IMR-90 (cell line): Measurements from ENCODE around the gene RHOG. TPM values are rescaled to one million over a fixed set of nuclear protein-coding genes. Genes with fewer than 3 reads are reported as not detected.

Experiments
- ATAC-seq: fragments of 200-7000 bp; cut with Tn5 transposase; 2 replicates; pipeline ENCODE4 v1.9.1; 2020; ENCODE audit warnings: low read depth, mild to moderate bottlenecking, moderate library complexity
- BruUV-seq: library from RNA; stranded (reverse); fragments of 400-500 nt; replicated peaks from 2 replicates; lab custom pipeline; 2021; lab: Mats Ljungman, UMichigan
- CTCF ChIA-PET: fragments of 300-600 bp; formaldehyde crosslinking; extraction: SDS; loops from one replicate; lab custom pipeline; 2021; ENCODE audit warnings: antibody characterized with exemption; lab: Yijun Ruan, JAX
- POLR2A ChIA-PET: fragments of 300-600 bp; sonication (Branson Sonifier 250); formaldehyde crosslinking; loops from one replicate; lab custom pipeline; 2022; ENCODE audit warnings: antibody characterized with exemption; ENCODE audit not compliant: unreplicated experiment; lab: Charles Lee
- DNase-seq: peaks from one replicate; pipeline ENCODE4 v3.0.0; 2013
- H2AFZ ChIP-seq: replicated peaks from 2 replicates; pipeline ENCODE3; 2013; ENCODE audit warnings: low read length, mild to moderate bottlenecking; ENCODE audit not compliant: poor library complexity
- H2AK5ac ChIP-seq: 2 replicates; pipeline ENCODE4 v1.6.1; 2013; ENCODE audit warnings: low read depth, low read length, inconsistent platforms
- H2AK9ac ChIP-seq: replicated peaks from 2 replicates; pipeline ENCODE3; 2013; ENCODE audit warnings: mild to moderate bottlenecking, low read depth, low read length, moderate library complexity; ENCODE audit not compliant: poor library complexity
- H2BK120ac ChIP-seq: 2 replicates; pipeline ENCODE4 v1.6.1; 2013; ENCODE audit warnings: low read depth, low read length, inconsistent platforms
- H2BK15ac ChIP-seq: 3 replicates; pipeline ENCODE4 v1.6.1; 2013; ENCODE audit warnings: low read depth, low read length, inconsistent platforms
- H2BK20ac ChIP-seq: 2 replicates; pipeline ENCODE4 v1.6.1; 2013; ENCODE audit warnings: low read depth, mild to moderate bottlenecking, inconsistent platforms, low read length, moderate library complexity
- H2BK5ac ChIP-seq: 2 replicates; pipeline ENCODE4 v1.6.1; 2013; ENCODE audit warnings: mild to moderate bottlenecking, low read depth, low read length, inconsistent platforms; ENCODE audit not compliant: poor library complexity, severe bottlenecking
- H3K14ac ChIP-seq: replicated peaks from 2 replicates; pipeline ENCODE4 v1.6.1; 2013; ENCODE audit warnings: low read depth, low read length, inconsistent platforms
- H3K18ac ChIP-seq: 2 replicates; pipeline ENCODE4 v1.6.1; 2013; ENCODE audit warnings: low read depth, low read length, control low read depth
- H3K23ac ChIP-seq: 2 replicates; pipeline ENCODE4 v1.6.1; 2013; ENCODE audit warnings: low read depth, low read length, inconsistent platforms
- H3K27ac ChIP-seq: 2 replicates; pipeline ENCODE4 v1.5.1; 2013; ENCODE audit warnings: mild to moderate bottlenecking, control low read depth, low read length; ENCODE audit not compliant: insufficient read depth
- H3K27me3 ChIP-seq: 2 replicates; pipeline ENCODE4 v1.6.1; 2013; ENCODE audit warnings: low read length; ENCODE audit not compliant: control insufficient read depth, insufficient read depth
- H3K36me3 ChIP-seq: 2 replicates; pipeline ENCODE4 v1.6.1; 2013; ENCODE audit warnings: low read length, mixed read lengths; ENCODE audit not compliant: control insufficient read depth, insufficient read depth
- H3K4ac ChIP-seq: 2 replicates; pipeline ENCODE4 v1.6.1; 2013; ENCODE audit warnings: low read depth, low read length, inconsistent platforms
- H3K4me1 ChIP-seq: 2 replicates; pipeline ENCODE4 v1.6.1; 2013; ENCODE audit warnings: low read length, mixed read lengths; ENCODE audit not compliant: control insufficient read depth, insufficient read depth
- H3K4me2 ChIP-seq: 2 replicates; pipeline ENCODE4 v1.6.1; 2013; ENCODE audit warnings: low read depth, mild to moderate bottlenecking, control low read depth, low read length, moderate library complexity
- H3K4me3 ChIP-seq: 2 replicates; pipeline ENCODE4 v1.5.1; 2013; ENCODE audit warnings: low read depth, mild to moderate bottlenecking, control low read depth, low read length, moderate library complexity; ENCODE audit not compliant: insufficient read depth
- H3K56ac ChIP-seq: 2 replicates; pipeline ENCODE4 v1.6.1; 2013; ENCODE audit warnings: low read length, inconsistent platforms; ENCODE audit not compliant: insufficient read depth; ENCODE audit errors: extremely low read depth
- H3K79me1 ChIP-seq, 2 experiments: 2 replicates each; pipeline ENCODE4 v1.6.1; 2013; ENCODE audit warnings: low read length in 2 of 2, inconsistent platforms in 1 of 2, low read depth in 1 of 2
- H3K9ac ChIP-seq: 2 replicates; pipeline ENCODE4 v1.6.1; 2013; ENCODE audit warnings: low read depth, low read length, control low read depth
- H3K9me1 ChIP-seq: 2 replicates; pipeline ENCODE4 v1.6.1; 2013; ENCODE audit warnings: low read length, inconsistent platforms; ENCODE audit not compliant: insufficient read depth
- H3K9me3 ChIP-seq: 2 replicates; pipeline ENCODE4 v1.6.1; 2013; ENCODE audit warnings: low read length; ENCODE audit not compliant: control insufficient read depth, insufficient read depth
- H4K20me1 ChIP-seq: 2 replicates; pipeline ENCODE4 v1.6.1; 2013; ENCODE audit warnings: low read length, inconsistent platforms; ENCODE audit not compliant: insufficient read depth
- H4K5ac ChIP-seq: 2 replicates; pipeline ENCODE4 v1.6.1; 2013; ENCODE audit warnings: mild to moderate bottlenecking, low read depth, low read length, control low read depth
- H4K8ac ChIP-seq, 2 experiments: 2 replicates each; pipeline ENCODE4 v1.6.1; 2013; ENCODE audit warnings: low read depth in 2 of 2, low read length in 2 of 2, control low read depth in 1 of 2, inconsistent platforms in 1 of 2
- H4K91ac ChIP-seq: 2 replicates; pipeline ENCODE4 v1.6.1; 2013; ENCODE audit warnings: low read depth, low read length, inconsistent platforms; ENCODE audit not compliant: insufficient read depth
- BHLHE40 ChIP-seq: fragments of 150-350 bp; IDR thresholded peaks from 2 replicates; pipeline ENCODE4 v1.6.1; 2016; ENCODE audit warnings: mild to moderate bottlenecking, low read depth, low read length
- CEBPB ChIP-seq: IDR thresholded peaks from 2 replicates; pipeline ENCODE4 v1.6.1; 2012; ENCODE audit warnings: low read depth, low read length, improper control_type of control experiment
- CHD1 ChIP-seq: IDR thresholded peaks from 2 replicates; pipeline ENCODE4 v1.6.1; 2012; ENCODE audit warnings: low read depth, low read length, improper control_type of control experiment
- MAFK ChIP-seq: IDR thresholded peaks from 2 replicates; pipeline ENCODE4 v1.6.1; 2012; ENCODE audit warnings: low read depth, low read length, improper control_type of control experiment
- MAZ ChIP-seq: IDR thresholded peaks from 2 replicates; pipeline ENCODE4 v1.6.1; 2012; ENCODE audit warnings: low read depth, mild to moderate bottlenecking, low read length, improper control_type of control experiment, moderate library complexity, borderline replicate concordance
- MXI1 ChIP-seq: IDR thresholded peaks from 2 replicates; pipeline ENCODE4 v1.6.1; 2012; ENCODE audit warnings: low read depth, mild to moderate bottlenecking, low read length, moderate library complexity, borderline replicate concordance
- POLR2A ChIP-seq: IDR thresholded peaks from 2 replicates; pipeline ENCODE4 v1.6.1; 2012; ENCODE audit warnings: mild to moderate bottlenecking, low read depth, low read length
- RAD21 ChIP-seq: IDR thresholded peaks from 2 replicates; pipeline ENCODE4 v1.6.1; 2012; ENCODE audit warnings: low read length, improper control_type of control experiment
- RCOR1 ChIP-seq: IDR thresholded peaks from 2 replicates; pipeline ENCODE4 v1.6.1; 2012; ENCODE audit warnings: mild to moderate bottlenecking, low read length, improper control_type of control experiment; ENCODE audit not compliant: insufficient replicate concordance
- RFX5 ChIP-seq: IDR thresholded peaks from 2 replicates; pipeline ENCODE4 v1.8.0; 2012; ENCODE audit warnings: low read depth, mild to moderate bottlenecking, low read length, moderate library complexity
- SMC3 ChIP-seq: fragments of 150-350 bp; IDR thresholded peaks from 2 replicates; pipeline ENCODE4 v1.6.1; 2016; ENCODE audit warnings: low read depth, mild to moderate bottlenecking, antibody characterized with exemption, low read length, moderate library complexity
- WGBS, 2 experiments: methylation state at CpG; one replicate each; pipeline versions ENCODE4 v1.1.5 to v1.1.7; 2013; ENCODE audit warnings: missing lambda C conversion rate in 2 of 2; ENCODE audit not compliant: insufficient read length in 1 of 2; ENCODE audit errors: extremely low coverage in 2 of 2; 5-methylcytosine and 5-hydroxymethylcytosine counted together
- dilution Hi-C: fragments of 300-500 bp; cut with HindIII; formaldehyde crosslinking; loops from one replicate; pipeline ENCODE4 v1.14.3; 2018; ENCODE audit warnings: low sequenced_read_pairs; ENCODE audit not compliant: unreplicated experiment
- in situ Hi-C: fragments of 300-500 bp; cut with MboI; formaldehyde crosslinking; loops from 3 replicates; pipeline ENCODE4 v1.14.3; 2019; ENCODE audit warnings: low sequenced_read_pairs, inconsistent platforms, mixed read lengths
- intact Hi-C: fragments of 100-400 bp; cut with micrococcal nuclease; formaldehyde crosslinking; loops from 2 replicates; pipeline ENCODE4 v1.10.0; 2022
- polyA plus RNA-seq, 3 experiments: library from polyadenylated mRNA; depleted of rRNA; stranded (reverse); fragments of >200 nt; gene quantifications; 2 replicates each; pipeline ENCODE4 v1.2.3, GENCODE V29; 2012; ENCODE audit warnings: low replicate concordance in 1 of 3
- total RNA-seq: library from RNA; depleted of rRNA; stranded (reverse); fragments of >200 nt; gene quantifications from 2 replicates; pipeline ENCODE4 v1.2.3, GENCODE V29; 2012
- TF ChIP-seq, protein P1 (sequence below): fragments of 150-350 bp; IDR thresholded peaks from 2 replicates; pipeline ENCODE4 v1.6.1; 2016; ENCODE audit warnings: low read depth, mild to moderate bottlenecking, low read length, moderate library complexity, borderline replicate concordance
- TF ChIP-seq, protein P2 (sequence below): fragments of 150-350 bp; IDR thresholded peaks from 2 replicates; pipeline ENCODE4 v1.6.1; 2017; ENCODE audit warnings: mild to moderate bottlenecking, antibody characterized with exemption, low read length, low read depth
- TF ChIP-seq, protein P3 (sequence below): conservative IDR thresholded peaks from 2 replicates; pipeline ENCODE4 v1.5.1; 2012; ENCODE audit warnings: mild to moderate bottlenecking, low read depth, low read length, improper control_type of control experiment

Gene RHOG
- total and polyA plus RNA-seq, 2 of the 4 experiments (the other 2 are of a cell fraction) = 16.3 to 114 TPM

DNA sequence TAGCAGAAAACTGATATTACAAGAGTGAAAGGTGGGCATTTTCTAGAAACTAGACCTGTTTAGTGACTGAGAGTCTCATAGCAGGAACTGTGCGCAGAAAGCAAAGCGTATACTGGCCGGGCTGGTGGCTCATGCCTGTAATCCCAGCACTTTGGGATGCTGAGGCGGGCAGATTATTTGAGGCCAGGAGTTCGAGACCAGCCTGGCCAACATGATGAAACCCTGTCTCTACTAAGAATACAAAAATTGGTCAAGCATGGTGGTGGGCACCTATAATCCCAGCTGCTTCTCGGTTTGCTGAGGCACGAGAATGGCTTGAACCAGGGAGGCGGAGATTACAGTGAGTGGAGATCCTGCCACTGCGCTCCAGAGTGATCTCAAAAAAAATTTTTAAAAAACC is 41.6 kb downstream of the RHOG start:
- Histone ChIP-seq H3K27ac (no peak overlapping the region), H3K4ac (no peak overlapping the region), H3K56ac (no peak overlapping the region), H2AFZ (no peak overlapping the region), H4K20me1 (peaks cover 30% of the 10 kb centered on the region), H3K9ac (no peak overlapping the region), H3K27me3 (no peaks in the 10 kb centered on the region), H2AK5ac (no peak overlapping the region), H3K9me1 (peaks cover 7% of the 10 kb centered on the region; the same call in 1 of the 2 replicates), H4K91ac (no peak overlapping the region), H3K79me1 (peaks cover 4 to 23% of the 10 kb centered on the region in 2 experiments; a peak in 2 of 4 replicates), H3K9me3 (no peaks in the 10 kb centered on the region), H3K14ac (no peak overlapping the region), H2BK15ac (no peak overlapping the region), H2AK9ac (no peak overlapping the region), H2BK120ac (no peak overlapping the region), H2BK20ac (no peak overlapping the region), H3K4me1 (no peaks in the 10 kb centered on the region; the same call in 1 of the 2 replicates), H2BK5ac (no peak overlapping the region), H4K5ac (no peak overlapping the region), H4K8ac (no peak overlapping the region), H3K23ac (no peak overlapping the region), H3K36me3 (peaks cover 3% of the 10 kb centered on the region; the same call in 1 of the 2 replicates), H3K18ac (no peak overlapping the region), H3K4me2 (no peak overlapping the region), H3K4me3 (no peak overlapping the region)
- 100% methylated on average over 3 of the region's 9 CpGs; no CpG with 5 or more reads in 1 of the 2 experiments for WGBS, 2 experiments
- DNase-seq (no peak), ATAC-seq (no peak)
- intact Hi-C loops = loop anchor here (5.0 kb wide), 1 partner anchor 43 kb away; the partner anchor contains the start of gene RHOG
- ChIA-PET CTCF (interaction anchor here (1.7 kb wide), 1 partner anchor 8 kb away, joined by 6 read pairs; no protein-coding TSS in a partner anchor), POLR2A (no interaction called here)
- dilution Hi-C loops = no loop called here
- no TSS peak for BruUV-seq
- in situ Hi-C loops = no loop called here
- no peak for TF ChIP-seq CHD1
- TF ChIP-seq POLR2A = no peak
- no peak for TF ChIP-seq MXI1
- TF ChIP-seq, protein P1, sequence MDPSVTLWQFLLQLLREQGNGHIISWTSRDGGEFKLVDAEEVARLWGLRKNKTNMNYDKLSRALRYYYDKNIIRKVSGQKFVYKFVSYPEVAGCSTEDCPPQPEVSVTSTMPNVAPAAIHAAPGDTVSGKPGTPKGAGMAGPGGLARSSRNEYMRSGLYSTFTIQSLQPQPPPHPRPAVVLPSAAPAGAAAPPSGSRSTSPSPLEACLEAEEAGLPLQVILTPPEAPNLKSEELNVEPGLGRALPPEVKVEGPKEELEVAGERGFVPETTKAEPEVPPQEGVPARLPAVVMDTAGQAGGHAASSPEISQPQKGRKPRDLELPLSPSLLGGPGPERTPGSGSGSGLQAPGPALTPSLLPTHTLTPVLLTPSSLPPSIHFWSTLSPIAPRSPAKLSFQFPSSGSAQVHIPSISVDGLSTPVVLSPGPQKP = no peak
- no peak for TF ChIP-seq MAFK
- no peak for TF ChIP-seq RFX5
- TF ChIP-seq, protein P2, sequence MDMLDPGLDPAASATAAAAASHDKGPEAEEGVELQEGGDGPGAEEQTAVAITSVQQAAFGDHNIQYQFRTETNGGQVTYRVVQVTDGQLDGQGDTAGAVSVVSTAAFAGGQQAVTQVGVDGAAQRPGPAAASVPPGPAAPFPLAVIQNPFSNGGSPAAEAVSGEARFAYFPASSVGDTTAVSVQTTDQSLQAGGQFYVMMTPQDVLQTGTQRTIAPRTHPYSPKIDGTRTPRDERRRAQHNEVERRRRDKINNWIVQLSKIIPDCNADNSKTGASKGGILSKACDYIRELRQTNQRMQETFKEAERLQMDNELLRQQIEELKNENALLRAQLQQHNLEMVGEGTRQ = no peak
- no peak for TF ChIP-seq SMC3
- TF ChIP-seq, protein P3, sequence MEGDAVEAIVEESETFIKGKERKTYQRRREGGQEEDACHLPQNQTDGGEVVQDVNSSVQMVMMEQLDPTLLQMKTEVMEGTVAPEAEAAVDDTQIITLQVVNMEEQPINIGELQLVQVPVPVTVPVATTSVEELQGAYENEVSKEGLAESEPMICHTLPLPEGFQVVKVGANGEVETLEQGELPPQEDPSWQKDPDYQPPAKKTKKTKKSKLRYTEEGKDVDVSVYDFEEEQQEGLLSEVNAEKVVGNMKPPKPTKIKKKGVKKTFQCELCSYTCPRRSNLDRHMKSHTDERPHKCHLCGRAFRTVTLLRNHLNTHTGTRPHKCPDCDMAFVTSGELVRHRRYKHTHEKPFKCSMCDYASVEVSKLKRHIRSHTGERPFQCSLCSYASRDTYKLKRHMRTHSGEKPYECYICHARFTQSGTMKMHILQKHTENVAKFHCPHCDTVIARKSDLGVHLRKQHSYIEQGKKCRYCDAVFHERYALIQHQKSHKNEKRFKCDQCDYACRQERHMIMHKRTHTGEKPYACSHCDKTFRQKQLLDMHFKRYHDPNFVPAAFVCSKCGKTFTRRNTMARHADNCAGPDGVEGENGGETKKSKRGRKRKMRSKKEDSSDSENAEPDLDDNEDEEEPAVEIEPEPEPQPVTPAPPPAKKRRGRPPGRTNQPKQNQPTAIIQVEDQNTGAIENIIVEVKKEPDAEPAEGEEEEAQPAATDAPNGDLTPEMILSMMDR = no peak
- no peak for TF ChIP-seq BHLHE40
- TF ChIP-seq RAD21 = no peak
- TF ChIP-seq CEBPB = no peak
- no peak for TF ChIP-seq MAZ
- TF ChIP-seq RCOR1 = no peak
